Ureter (tissue), 1 donor: ENCODE measurements around the gene GRAP2. TPM values are rescaled to one million over a fixed set of nuclear protein-coding genes. Genes with fewer than 3 reads are reported as not detected.
"Not testable (repeated sequence)": the region's sequence is repeated elsewhere in the genome, so short reads cannot be mapped to it uniquely, and the experiment has no call there.

Source experiments
- DNase-seq: peaks from one replicate; pipeline ENCODE4 v3.0.0-alpha.2; 2020; ENCODE audit warnings: low spot score
- total RNA-seq: library from RNA; stranded (reverse); gene quantifications from one replicate; pipeline ENCODE4 v1.2.4, GENCODE V29; 2023
- donor health status: DM: yes; HTN: yes; CAD: no.

The GRAP2 gene
- total RNA-seq, 1 donor from 2014 or later: 7.9 TPM

- DNase-seq: no peak
Observed at GRCh38 chr22:39946126-39946502, 45.2 kb downstream of the GRAP2 start.

DNA sequence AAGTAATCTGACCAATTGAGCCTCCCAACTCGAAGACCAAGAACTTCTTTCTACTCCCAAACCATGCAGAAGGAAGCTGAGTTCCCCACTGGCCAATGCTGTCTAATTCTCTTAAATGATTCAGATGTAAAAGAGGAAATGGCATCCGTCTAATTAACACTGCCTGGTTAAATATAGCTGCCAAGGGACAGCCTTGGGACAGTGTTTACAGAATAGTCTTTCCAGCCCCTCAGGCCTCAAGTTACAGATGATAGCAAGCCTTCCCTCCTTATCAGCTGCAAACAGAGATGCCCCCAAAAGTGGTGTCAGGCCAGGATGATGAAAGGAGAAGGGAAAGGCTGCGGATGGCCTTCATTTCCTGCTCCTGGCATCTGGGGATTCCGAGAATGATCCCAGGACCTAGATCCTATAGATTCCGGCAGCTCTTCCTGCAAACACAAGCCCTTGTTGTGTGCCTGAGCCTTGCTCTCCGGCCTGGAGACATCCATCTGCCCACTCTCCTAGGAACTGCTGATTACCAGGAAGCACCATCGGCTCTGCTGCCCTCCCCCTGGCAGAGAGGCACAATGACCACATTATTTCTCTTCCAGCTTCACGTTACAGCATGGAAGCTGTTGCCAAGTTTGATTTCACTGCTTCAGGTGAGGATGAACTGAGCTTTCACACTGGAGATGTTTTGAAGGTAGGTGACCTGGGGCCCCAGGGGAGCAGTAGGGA, 45.8 kb downstream of the GRAP2 start:
- no peak for DNase-seq

DNA sequence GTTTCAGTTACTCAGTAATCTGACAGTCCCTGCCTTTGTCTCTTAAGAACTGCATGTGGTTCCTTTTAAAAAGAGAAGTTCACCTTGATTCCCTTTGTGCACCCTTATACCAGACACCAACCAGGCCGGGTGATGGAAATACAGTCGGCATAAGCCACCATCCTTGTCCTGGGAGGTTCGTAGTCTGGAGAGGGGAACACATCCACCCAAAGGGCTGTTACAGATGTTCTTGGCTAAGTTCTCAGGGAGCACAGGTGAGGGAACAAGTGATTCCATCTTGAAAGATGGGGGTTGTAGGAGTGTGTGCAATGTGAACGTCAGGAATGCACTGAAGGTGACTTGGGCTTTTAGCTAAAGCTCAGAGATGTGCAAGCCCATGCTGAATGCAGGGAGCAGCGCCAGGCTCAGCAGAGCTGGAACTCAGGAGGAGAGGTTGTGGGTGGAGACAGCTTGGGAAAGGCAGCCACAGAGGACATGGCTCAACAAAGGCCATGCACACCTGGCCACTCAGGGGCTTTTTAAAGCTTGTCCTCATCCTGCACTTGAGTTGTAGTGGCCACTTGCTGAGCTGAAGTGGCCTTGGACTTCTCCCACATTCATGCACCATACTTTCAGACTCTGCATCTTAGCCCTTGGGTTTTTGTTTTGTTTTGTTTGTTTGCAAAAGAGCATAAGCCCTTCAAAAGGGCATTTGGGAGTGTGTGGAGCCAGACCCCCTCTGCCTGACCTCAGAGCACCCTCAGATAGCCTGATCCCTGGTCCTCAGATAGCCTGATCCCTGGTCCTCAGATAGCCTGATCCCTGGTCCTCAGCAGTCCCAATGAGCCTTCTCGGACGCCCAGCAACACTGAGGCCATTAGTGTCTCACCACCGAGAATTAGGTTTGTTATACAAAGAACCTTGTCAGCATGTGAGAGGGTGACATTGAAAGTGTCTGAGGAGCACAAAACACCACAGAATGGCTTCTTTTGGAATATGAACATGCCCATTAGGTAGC, 46.6 kb downstream of the GRAP2 start:
- no peak for DNase-seq

- DNase-seq: no peak
Observed at GRCh38 chr22:39949964-39950737, 49.3 kb downstream of the GRAP2 start.

DNA sequence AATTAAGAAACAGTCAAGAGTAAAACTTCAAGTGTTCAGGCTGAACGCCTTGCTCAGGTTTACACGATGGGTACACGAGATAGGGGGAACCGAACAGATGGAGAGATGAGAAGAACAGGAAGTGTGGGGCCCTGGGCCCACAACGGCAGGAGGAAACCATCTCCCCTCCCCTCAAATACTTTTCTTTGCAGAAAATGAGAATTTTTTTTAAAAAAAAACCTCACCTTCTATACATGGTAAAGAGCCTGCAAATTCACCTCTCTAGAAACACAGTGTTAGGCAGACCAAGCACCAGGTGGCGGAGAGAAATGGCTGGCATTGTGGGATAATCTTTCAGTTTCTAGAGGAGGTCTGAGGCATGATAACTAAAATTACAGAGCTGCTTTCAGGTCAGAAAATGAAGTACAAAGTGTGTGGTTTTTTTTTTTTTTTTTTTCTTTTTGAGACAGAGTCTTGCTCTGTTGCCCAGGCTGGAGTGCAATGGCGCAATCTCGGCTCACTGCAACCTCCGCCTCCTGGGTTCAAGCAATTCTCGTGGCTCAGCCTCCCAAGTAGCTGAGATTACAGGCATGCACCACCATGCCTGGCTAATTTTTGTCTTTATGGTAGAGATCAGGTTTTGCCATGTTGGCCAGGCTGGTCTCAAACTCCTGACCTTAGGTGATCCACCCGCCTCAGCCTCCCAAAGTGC, 50.9 kb downstream of the GRAP2 start:
- DNase-seq: not testable (repeated sequence)

GRCh38 chr22:39952347-39952746, 51.5 kb downstream of the GRAP2 start:
- DNase-seq: no peak

- no peak for DNase-seq
Observed at GRCh38 chr22:39953101-39953500, 52.2 kb downstream of the GRAP2 start.

DNA sequence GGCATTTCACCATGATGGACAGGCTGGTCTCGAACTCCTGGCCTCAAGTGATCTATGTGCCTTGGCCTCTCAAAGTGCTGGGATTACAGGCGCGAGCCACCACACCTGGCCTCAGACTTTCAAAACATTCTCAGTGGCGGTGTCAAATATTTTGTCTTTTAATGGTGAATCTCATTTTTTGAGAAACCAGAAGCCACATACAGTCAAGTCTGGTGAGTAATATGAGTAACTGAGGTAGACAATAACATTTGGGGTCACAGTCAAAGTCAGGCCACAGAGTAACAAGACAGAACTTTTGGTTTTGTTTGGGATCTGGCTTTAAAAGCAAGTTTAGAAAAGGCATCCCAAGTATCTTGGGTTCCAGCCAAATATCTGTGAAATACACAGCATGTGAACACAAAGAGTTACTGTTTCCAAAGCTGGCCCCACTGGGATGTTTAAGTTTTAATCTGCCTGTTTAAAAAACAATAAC, 53.7 kb downstream of the GRAP2 start:
- no peak for DNase-seq

DNA sequence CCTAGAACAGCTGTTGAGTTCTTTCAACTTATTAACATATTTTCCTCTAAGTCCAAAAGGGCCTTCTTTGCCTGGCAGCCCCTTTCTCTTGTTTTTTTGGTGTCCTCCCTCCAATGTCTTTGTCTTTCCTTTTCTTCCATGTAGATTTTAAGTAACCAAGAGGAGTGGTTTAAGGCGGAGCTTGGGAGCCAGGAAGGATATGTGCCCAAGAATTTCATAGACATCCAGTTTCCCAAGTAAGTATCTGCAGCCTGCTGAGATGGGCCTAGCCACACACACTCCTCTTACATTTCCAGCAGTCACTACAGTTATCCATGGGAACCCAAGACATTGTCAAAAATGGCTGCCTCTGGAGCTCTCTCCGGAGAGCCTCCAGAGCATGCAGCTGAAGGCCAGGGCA, 54.8 kb downstream of the GRAP2 start:
- DNase-seq: no peak

GRCh38 chr22:39956932-39957664, 56.2 kb downstream of the GRAP2 start:
- DNase-seq: no peak

GRCh38 chr22:39958009-39958711, 57.3 kb downstream of the GRAP2 start:
- no peak for DNase-seq

DNA sequence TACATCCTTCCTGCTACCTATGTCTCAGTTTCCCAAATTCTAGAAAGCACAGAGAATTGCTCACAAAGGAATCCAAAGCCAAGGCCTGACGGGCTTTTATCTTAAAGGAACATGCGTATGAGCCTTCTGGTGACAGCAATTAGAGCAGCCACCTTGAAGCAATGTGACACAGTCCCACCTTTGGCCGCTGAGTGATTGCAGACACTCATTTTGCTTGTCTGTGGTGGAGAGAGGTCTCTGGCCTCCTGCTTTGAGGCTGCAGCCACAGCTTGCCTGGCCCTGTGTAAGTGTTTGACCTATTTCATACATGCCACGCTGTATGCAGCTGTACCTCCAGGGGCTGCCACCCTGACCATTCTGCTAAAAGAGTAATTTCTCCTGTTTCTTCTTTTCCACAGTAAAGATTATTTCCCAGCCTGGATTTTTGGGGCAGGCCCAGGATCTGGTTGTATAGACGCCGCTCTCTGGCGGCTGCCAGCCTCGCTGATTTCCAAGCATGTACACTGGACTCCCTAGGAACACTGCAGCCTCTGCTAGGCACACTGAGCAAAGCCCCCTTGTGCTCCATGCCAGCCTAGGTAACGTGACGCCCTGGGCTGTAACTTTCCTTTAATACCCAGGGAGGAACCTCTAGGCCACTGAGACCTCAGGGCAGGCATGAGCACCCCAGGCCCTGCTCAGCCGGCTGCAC, 58.2 kb downstream of the GRAP2 start:
- no peak for DNase-seq

GRCh38 chr22:39959640-39960447, 59.0 kb downstream of the GRAP2 start, which contains the start of gene TMA7B:
Gene TMA7B, plus strand, starts transcription at chr22:39960397. Its CDS starts 3,978 bp downstream, at chr22:39964375.
- DNase-seq: no peak

GRCh38 chr22:39960791-39961746, 60.2 kb downstream of the GRAP2 start:
- DNase-seq: no peak

DNA sequence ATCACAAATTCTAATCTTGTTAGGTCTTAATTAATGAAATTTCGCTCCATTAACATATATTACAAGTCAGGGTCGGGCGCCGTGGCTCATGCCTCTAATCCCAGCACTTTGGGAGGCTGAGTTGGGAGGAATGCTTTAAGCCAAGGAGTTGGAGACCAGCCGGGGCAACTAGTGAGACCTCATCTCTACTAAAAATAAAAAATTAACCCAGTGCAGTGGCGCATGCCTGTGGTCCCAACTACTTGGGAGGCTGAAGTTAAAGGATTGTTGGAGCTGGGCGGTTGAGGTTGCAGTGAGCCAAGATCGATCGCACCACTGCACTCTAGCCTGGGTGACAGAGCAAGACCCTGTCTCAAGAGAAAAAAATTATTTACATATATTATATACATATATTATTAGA, 61.2 kb downstream of the GRAP2 start:
- no peak for DNase-seq

DNA sequence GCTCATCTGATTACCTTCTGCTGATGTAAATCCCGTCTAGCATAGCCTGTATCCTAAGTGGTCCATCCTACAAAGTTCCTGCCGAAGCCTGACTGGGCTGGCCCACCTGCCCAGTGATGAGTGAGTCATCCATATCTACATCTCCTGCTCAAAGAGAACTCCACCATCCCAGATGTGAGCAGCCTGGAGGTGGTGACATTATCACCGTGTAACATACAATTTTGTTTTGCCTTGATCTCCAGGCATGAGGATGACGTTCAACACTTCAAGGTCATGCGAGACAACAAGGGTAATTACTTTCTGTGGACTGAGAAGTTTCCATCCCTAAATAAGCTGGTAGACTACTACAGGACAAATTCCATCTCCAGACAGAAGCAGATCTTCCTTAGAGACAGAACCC, 64.9 kb downstream of the GRAP2 start:
- no peak for DNase-seq

DNA sequence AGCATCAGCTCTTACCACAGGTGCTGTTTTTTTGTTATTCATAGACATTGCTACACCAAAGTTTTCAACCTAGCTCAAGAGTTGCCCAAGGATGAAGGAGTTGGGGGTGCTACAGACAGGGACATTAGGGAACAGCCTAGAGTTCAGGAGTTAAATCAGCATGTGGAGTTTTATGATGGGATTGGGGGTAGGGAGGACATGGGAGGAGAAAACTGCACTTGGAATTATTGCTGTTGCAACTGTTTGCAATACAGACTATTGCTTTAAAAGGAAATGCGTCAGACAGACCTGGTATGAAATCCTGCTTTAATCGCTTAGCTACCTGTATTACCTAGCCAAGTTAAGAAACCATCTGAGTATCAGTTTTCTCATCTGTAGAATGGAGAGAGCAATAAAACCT, 65.6 kb downstream of the GRAP2 start:
- no peak for DNase-seq
